SK-N-SH treated with all-trans-retinoic acid at 6 μM for 48 hours (cell line): ENCODE data around the gene ADGRB2.

Experiments
- ATAC-seq: fragments of 200-7000 bp; cut with Tn5 transposase; 3 replicates; pipeline ENCODE4 v1.9.1; 2020; ENCODE audit warnings: mild to moderate bottlenecking, moderate library complexity
- ARNTL ChIP-seq: fragments of 450-650 bp; formaldehyde crosslinking; IDR thresholded peaks from 2 replicates; pipeline ENCODE4 v1.5.0; 2020; ENCODE audit warnings: low read depth, mild to moderate bottlenecking, moderate library complexity, borderline replicate concordance
- BACH2 ChIP-seq: fragments of 250-450 bp; sonication (Bioruptor Pico); IDR thresholded peaks from 2 replicates; pipeline ENCODE4 v1.9.0; 2021; ENCODE audit warnings: mild to moderate bottlenecking, borderline replicate concordance
- CREB5 ChIP-seq: fragments of 250-450 bp; sonication (Bioruptor Pico); IDR thresholded peaks from 2 replicates; pipeline ENCODE4 v1.5.1; 2020; ENCODE audit warnings: low read depth, mild to moderate bottlenecking, moderate library complexity
- CSDC2 ChIP-seq: fragments of 250-450 bp; sonication (Bioruptor Pico); IDR thresholded peaks from 2 replicates; pipeline ENCODE4 v1.5.0; 2020; ENCODE audit warnings: mild to moderate bottlenecking, moderate library complexity
- ESRRG ChIP-seq: fragments of 250-450 bp; sonication (Bioruptor Pico); IDR thresholded peaks from 2 replicates; pipeline ENCODE4 v1.6.1; 2021; ENCODE audit warnings: mild to moderate bottlenecking
- GLIS3 ChIP-seq: fragments of 250-450 bp; sonication (Bioruptor Pico); IDR thresholded peaks from 2 replicates; pipeline ENCODE4 v1.5.0; 2020; ENCODE audit warnings: mild to moderate bottlenecking, moderate library complexity
- ISL1 ChIP-seq: fragments of 250-450 bp; sonication (Bioruptor Pico); IDR thresholded peaks from 2 replicates; pipeline ENCODE4 v2.1.2; 2022; ENCODE audit warnings: mild to moderate bottlenecking, moderate library complexity
- OSR1 ChIP-seq: fragments of 250-450 bp; sonication (Bioruptor Pico); IDR thresholded peaks from 2 replicates; pipeline ENCODE4 v1.8.0; 2022; ENCODE audit warnings: moderate library complexity, mild to moderate bottlenecking, inconsistent platforms
- PATZ1 ChIP-seq: fragments of 250-450 bp; sonication (Bioruptor Pico); IDR thresholded peaks from 2 replicates; pipeline ENCODE4 v1.8.0; 2020; ENCODE audit warnings: mild to moderate bottlenecking, moderate library complexity, borderline replicate concordance
- POU6F1 ChIP-seq: fragments of 250-450 bp; sonication (Bioruptor Pico); IDR thresholded peaks from 2 replicates; pipeline ENCODE4 v1.8.0; 2021; ENCODE audit warnings: low read depth, mild to moderate bottlenecking, moderate library complexity, borderline replicate concordance
- PPARA ChIP-seq: fragments of 250-450 bp; sonication (Bioruptor Pico); IDR thresholded peaks from 2 replicates; pipeline ENCODE4 v1.5.0; 2020; ENCODE audit warnings: mild to moderate bottlenecking, borderline replicate concordance
- RARB ChIP-seq: fragments of 250-450 bp; sonication (Bioruptor Pico); IDR thresholded peaks from 2 replicates; pipeline ENCODE4 v1.8.0; 2021; ENCODE audit warnings: mild to moderate bottlenecking, moderate library complexity
- SNAI2 ChIP-seq: fragments of 250-450 bp; sonication (Bioruptor Pico); IDR thresholded peaks from 2 replicates; pipeline ENCODE4 v1.5.0; 2020; ENCODE audit warnings: mild to moderate bottlenecking, moderate library complexity
- TCF4 ChIP-seq: fragments of 250-450 bp; sonication (Bioruptor Pico); IDR thresholded peaks from 2 replicates; pipeline ENCODE4 v1.8.0; 2021; ENCODE audit warnings: mild to moderate bottlenecking, moderate library complexity, borderline replicate concordance
- TOX ChIP-seq: fragments of 250-450 bp; sonication (Bioruptor Pico); IDR thresholded peaks from 2 replicates; pipeline ENCODE4 v1.8.0; 2021; ENCODE audit warnings: mild to moderate bottlenecking, moderate library complexity, borderline replicate concordance
- TSHZ2 ChIP-seq: fragments of 250-450 bp; sonication (Bioruptor Pico); IDR thresholded peaks from 2 replicates; pipeline ENCODE4 v1.5.0; 2020; ENCODE audit warnings: mild to moderate bottlenecking, moderate library complexity
- ZC3H10 ChIP-seq: fragments of 250-450 bp; sonication (Bioruptor Pico); IDR thresholded peaks from 2 replicates; pipeline ENCODE4 v1.5.1; 2021; ENCODE audit warnings: mild to moderate bottlenecking, moderate library complexity
- ZFP30 ChIP-seq: fragments of 450-650 bp; formaldehyde crosslinking; IDR thresholded peaks from 2 replicates; pipeline ENCODE4 v1.5.0; 2022; ENCODE audit warnings: mild to moderate bottlenecking, moderate library complexity
- ZNF565 ChIP-seq: fragments of 450-650 bp; formaldehyde crosslinking; conservative IDR thresholded peaks from 2 replicates; pipeline ENCODE4 v1.5.0; 2020; ENCODE audit warnings: low read depth, mild to moderate bottlenecking, moderate library complexity
- ZNF70 ChIP-seq: fragments of 450-650 bp; formaldehyde crosslinking; IDR thresholded peaks from 2 replicates; pipeline ENCODE4 v1.5.0; 2020; ENCODE audit warnings: mild to moderate bottlenecking, moderate library complexity
- ZNF8 ChIP-seq: fragments of 450-650 bp; formaldehyde crosslinking; IDR thresholded peaks from 2 replicates; pipeline ENCODE4 v1.5.0; 2020; ENCODE audit warnings: mild to moderate bottlenecking, moderate library complexity
- TF ChIP-seq, protein P1 (sequence below): fragments of 250-450 bp; sonication (Bioruptor Pico); IDR thresholded peaks from 2 replicates; pipeline ENCODE4 v1.5.1; 2021; ENCODE audit warnings: mild to moderate bottlenecking, moderate library complexity

Gene ADGRB2

GRCh38 chr1:31767225-31767624 is 3.1 kb upstream of the ADGRB2 start:
- TF ChIP-seq, protein P1, sequence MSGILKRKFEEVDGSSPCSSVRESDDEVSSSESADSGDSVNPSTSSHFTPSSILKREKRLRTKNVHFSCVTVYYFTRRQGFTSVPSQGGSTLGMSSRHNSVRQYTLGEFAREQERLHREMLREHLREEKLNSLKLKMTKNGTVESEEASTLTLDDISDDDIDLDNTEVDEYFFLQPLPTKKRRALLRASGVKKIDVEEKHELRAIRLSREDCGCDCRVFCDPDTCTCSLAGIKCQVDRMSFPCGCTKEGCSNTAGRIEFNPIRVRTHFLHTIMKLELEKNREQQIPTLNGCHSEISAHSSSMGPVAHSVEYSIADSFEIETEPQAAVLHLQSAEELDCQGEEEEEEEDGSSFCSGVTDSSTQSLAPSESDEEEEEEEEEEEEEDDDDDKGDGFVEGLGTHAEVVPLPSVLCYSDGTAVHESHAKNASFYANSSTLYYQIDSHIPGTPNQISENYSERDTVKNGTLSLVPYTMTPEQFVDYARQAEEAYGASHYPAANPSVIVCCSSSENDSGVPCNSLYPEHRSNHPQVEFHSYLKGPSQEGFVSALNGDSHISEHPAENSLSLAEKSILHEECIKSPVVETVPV: no peak
- TF ChIP-seq ZNF565 (no peak), CSDC2 (CRISPR knock-in tag) (no peak), GLIS3 (CRISPR knock-in tag) (no peak), ZFP30 (CRISPR knock-in tag) (no peak), ZC3H10 (CRISPR knock-in tag) (no peak), POU6F1 (CRISPR knock-in tag) (no peak), TCF4 (CRISPR knock-in tag) (no peak), ISL1 (CRISPR knock-in tag) (no peak), ZNF8 (CRISPR knock-in tag) (no peak), PATZ1 (CRISPR knock-in tag) (no peak), ESRRG (CRISPR knock-in tag) (no peak), SNAI2 (CRISPR knock-in tag) (no peak), TOX (CRISPR knock-in tag) (no peak), PPARA (CRISPR knock-in tag) (no peak), RARB (CRISPR knock-in tag) (no peak), BACH2 (no peak), ARNTL (CRISPR knock-in tag) (no peak), OSR1 (no peak), ZNF70 (CRISPR knock-in tag) (no peak)
- TF ChIP-seq, all 23 proteins: peak for 0
- no peak for ATAC-seq

- no peak for ATAC-seq
- no peak for TF ChIP-seq CREB5 (CRISPR knock-in tag)
- TF ChIP-seq BACH2: no peak
- TF ChIP-seq, protein P1: no peak
- TF ChIP-seq TSHZ2: no peak
- no peak for TF ChIP-seq ISL1 (CRISPR knock-in tag)
- no peak for TF ChIP-seq ZNF565
- no peak for TF ChIP-seq SNAI2 (CRISPR knock-in tag)
- no peak for TF ChIP-seq ESRRG (CRISPR knock-in tag)
- TF ChIP-seq ZC3H10 (CRISPR knock-in tag): no peak
- no peak for TF ChIP-seq ARNTL (CRISPR knock-in tag)
- no peak for TF ChIP-seq ZNF8 (CRISPR knock-in tag)
- TF ChIP-seq PPARA (CRISPR knock-in tag): no peak
- TF ChIP-seq OSR1: no peak
- TF ChIP-seq, all 23 proteins: peak for 0
These were observed 1.4 kb upstream of the ADGRB2 start for GRCh38 chr1:31765516-31765915.
